Hippocampal formation (tissue), 2 donors: ENCODE data around the gene RANBP2.

ENCODE experiments used
- DNase-seq, 2 donors: peaks; one replicate each; lab custom pipeline; 2025; lab: John Stamatoyannopoulos, UW

RANBP2 gene

GRCh38 chr2:108778857-108779256 lies 59.6 kb downstream of the RANBP2 start:
- no peak for DNase-seq

DNA sequence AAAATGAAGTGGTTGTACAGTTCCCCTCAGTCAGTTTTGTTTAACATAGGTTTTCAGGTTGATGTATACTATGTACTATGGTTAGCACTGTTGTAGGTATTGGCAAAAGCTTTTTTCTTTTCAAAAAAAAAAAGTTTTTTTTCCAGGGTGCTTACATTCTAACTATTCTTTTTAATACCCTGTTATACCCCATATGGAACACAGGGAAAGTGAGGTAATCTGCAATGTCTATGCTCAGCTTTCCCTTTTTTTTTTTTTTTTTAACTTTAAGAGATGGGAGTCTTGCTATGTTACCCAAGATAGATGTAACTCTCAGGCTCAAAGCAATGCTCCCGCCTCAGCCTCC lies 66.7 kb downstream of the RANBP2 start:
- no peak for DNase-seq

DNA sequence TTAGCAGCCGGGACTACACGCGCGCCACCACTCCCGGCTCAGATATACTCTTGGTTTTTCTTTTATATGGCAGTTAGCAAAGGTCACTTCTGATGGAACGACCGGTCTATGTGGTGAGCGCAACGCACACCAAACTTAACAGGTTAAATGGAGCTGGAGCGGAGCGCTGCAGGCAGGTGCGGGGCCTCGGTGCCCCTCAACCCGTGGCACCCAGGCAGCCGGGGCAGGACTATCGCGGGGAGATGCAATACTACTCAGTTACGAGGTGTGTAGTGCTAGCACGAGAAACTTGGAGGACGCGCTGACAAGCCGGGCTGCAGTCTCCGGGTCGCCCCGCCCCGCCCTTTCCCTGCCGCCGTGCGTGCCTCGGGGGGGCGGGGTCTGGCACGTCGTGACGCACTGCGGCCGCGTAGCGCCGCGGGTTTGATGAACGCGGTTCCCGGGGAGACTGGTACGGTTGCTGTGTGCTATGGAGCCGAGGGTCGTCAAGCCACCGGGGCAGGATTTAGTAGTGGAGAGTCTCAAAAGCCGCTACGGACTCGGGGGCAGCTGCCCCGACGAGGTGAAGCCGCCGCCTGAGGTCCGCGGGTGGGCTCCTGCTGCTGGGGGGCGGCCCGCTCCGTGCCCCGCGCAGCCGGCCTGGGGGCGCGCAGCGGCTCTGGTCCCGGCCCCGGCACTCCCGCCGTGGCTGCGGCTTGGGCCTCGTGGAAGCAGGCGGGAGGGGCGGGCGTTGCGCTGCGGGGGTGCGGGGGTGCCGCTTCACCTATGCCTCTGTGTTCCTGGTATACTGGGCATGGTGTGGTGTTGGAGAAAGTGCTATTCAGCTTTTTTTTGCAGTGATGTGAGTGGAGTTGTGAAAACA lies 67.3 kb downstream of the RANBP2 start, which contains the start of gene CCDC138:
CCDC138 (plus strand) TSS at position 418 of the 862 bp plus-strand sequence; CDS start at position 470, 52 bp downstream.
- peak; percentile 71 to 76 for DNase-seq

GRCh38 chr2:108787216-108787541 lies 67.9 kb downstream of the RANBP2 start:
- DNase-seq: no peak

- DNase-seq: no peak
Measured at GRCh38 chr2:108803045-108803736, 83.9 kb downstream of the RANBP2 start.

GRCh38 chr2:108805032-108805431 lies 85.8 kb downstream of the RANBP2 start:
- DNase-seq: no peak

DNA sequence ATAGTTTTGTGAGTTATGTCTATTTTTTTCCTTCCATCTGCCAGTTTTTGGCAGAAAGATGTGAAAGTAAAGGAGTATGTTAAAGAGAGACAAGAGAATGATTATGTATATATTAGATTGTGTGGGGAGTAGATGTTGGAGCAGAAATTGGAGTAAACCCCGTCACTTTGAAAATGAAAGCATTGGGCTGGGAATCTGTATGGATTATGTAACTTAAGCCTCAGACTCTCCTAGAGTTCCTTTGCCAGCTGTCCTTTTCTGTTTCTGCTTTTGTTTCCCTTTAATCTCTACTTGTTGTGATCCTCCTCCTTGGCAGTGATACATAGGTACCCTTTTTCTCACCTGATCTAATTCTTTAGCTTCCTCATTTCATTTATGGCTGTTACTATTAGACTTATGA lies 86.5 kb downstream of the RANBP2 start:
- no peak for DNase-seq

DNA sequence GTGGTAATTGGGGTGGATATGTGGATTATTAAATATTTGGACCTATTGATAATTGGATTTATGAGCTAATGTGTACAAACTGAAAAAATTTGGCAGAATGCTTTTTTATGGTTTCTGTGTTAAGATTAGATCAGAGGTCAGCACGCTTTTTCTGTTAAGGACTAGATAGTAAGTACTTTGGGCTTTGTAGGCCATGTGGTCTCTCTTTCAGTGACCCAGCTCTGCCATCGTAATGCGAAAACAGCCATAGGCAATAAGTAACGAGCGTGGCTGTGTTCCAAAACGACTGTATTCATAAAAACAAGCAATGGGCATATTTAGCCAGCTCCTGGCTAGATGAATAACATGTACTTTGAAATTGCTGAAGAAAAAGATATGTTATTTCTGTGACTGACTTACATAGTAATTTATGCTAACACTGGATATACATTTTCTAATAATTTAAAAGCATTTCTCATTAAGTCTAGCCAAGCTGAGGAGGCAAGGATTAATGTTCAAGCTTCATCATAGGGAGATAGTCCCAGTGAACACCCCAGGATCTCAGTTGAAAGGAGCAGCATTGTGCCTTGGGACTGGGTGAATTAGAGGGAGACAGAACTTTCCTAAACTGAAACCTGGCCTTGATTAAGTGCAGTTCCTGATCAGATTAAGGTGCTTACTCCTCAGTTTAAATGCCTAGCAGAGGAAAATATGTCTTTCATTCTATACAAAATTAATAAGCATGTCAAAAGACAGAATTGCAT lies 87.3 kb downstream of the RANBP2 start:
- no peak for DNase-seq

GRCh38 chr2:108809936-108810335 lies 90.7 kb downstream of the RANBP2 start:
- no peak for DNase-seq

GRCh38 chr2:108810993-108811957 lies 92.0 kb downstream of the RANBP2 start:
- no peak for DNase-seq

DNA sequence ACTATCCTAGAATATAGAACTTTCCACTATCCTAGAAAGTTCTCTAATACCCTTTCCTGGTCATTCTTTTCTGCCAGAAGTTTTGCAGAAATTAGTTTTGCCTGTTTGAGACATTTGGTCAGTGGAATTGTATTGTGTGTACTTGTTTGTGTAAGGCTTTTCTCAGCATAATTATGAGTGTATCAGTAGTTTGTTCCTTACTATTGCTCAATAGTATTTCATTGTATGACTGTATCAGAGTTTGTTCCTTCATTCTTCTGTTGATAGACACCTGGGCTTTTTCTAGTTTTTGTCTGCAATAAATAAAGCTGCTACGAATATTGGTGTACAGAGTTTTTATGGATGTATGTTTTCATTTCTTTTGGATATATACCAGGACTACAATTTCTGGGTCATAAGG lies 94.5 kb downstream of the RANBP2 start:
- no peak for DNase-seq

DNA sequence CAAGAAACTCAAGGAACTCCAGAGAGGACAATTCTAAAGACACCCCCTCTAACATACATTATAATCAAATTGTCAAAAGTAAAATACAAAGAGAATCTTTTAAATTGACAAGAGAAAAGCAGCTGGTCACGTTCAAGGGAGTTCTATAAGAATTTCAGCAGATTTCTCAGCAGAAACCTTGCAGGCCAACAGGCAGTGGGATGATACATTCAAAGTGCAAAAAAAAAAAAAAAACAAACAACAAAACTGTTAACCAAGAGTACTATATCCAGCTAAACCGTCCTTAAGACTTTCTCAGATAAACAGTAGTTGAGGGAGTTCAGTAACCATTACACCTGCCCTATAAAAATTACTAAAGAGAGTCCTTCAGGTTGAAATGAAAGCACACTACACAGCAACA lies 101.2 kb downstream of the RANBP2 start:
- DNase-seq: no peak

- no peak for DNase-seq
Measured at GRCh38 chr2:108823286-108823685, 104.0 kb downstream of the RANBP2 start.

GRCh38 chr2:108824316-108825070 lies 105.2 kb downstream of the RANBP2 start:
- DNase-seq: no peak

- DNase-seq: no peak
Measured at GRCh38 chr2:108825254-108825653, 106.0 kb downstream of the RANBP2 start.

GRCh38 chr2:108825736-108826135 lies 106.5 kb downstream of the RANBP2 start:
- DNase-seq: no peak

- no peak for DNase-seq
Measured at GRCh38 chr2:108829578-108830310, 110.5 kb downstream of the RANBP2 start.

GRCh38 chr2:108833219-108833618 lies 113.9 kb downstream of the RANBP2 start:
- DNase-seq: no peak

DNA sequence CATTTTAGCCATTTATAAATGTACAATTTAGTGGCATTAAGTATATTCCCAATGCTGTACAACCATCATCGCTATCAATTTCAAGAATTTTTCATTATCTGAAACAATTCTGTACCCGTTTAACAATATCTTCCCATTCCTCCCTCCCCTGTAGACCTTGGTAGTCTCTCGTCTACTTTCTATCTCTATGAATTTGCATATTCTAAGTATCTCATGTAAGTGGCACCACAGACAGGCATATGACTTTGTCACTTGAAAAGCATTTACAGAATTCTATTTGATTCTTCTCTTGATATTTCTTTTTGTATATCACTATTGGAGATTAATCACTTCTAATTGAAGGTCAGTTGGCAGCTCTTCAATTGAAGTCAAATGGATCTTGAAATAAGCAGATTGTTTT lies 115.3 kb downstream of the RANBP2 start:
- DNase-seq: no peak

- no peak for DNase-seq
Measured at GRCh38 chr2:108835040-108835439, 115.8 kb downstream of the RANBP2 start.
